ENCODE results near the gene TMEM129.
A peak's percentile ranks its signal among the peaks of the same experiment; 100 is the strongest.

The TMEM129 gene

GRCh38 chr4:1721003-1721665 is at the start of gene TMEM129, which contains the start of gene TACC3:
Gene TMEM129, minus strand, starts transcription at chr4:1721323. Its CDS starts 486 bp downstream, at chr4:1720837.
Gene TACC3, plus strand, starts transcription at chr4:1721521. Its CDS starts 1,901 bp downstream, at chr4:1723422.
- peak; percentile 98 for DNase-seq

- no peak for DNase-seq
Observed at GRCh38 chr4:1770791-1771231, 49.7 kb upstream of the TMEM129 start.

- DNase-seq, result no peak
Observed at GRCh38 chr4:1770245-1770644, 49.1 kb upstream of the TMEM129 start.

DNA sequence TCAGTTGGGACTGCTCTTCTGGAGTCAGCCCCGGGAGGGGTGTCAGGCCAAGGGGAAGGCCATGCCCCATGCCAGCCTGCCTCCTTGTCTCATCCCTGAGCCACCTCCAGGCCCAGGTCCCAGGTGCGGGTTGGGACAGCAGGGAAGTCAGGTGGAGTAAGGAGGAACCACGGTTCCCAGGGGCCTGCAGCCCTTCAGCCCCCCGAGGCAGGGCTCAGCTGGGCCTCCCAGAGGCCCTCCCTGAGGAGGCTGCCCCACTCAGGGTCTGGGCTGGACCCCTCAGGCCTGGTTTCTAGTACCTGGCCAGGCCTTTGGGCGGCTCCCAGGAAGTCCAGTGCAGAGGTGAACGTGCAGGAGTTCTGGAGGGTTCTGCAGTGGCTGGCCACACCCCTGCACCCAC is 48.6 kb upstream of the TMEM129 start:
- no peak for DNase-seq

DNA sequence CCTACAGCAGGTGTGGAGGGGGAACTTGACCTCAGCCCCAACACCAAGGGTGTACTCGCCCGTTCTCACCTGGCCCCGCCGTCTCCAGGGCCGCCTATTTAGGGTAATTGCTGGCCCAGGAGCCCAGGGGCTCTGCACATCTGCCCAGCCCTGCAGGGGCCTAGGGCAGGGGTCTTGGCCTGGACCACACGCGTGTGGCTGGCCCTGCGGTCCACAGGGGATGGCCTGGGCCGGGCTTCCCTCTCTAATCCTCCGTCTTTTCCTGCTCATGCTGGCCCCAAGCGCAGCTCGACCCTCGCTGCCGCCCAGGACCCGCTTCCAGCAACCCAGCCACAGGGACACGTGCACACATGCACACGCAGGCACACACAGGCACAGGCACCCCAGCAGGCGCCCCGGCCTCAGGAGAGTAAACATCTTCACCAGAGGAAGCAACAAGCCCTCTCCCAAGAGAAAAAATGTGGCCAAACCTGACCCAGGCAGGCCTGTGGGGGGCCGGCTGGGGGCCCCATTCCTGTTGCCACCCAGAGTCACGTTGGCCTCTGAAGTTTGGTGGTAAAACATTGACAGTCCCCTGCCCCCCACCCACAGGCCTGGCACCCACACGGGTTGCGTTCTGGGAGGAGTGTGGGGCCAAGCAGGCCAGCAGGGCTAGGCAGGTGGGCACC is 47.4 kb upstream of the TMEM129 start:
- no peak for DNase-seq

DNA sequence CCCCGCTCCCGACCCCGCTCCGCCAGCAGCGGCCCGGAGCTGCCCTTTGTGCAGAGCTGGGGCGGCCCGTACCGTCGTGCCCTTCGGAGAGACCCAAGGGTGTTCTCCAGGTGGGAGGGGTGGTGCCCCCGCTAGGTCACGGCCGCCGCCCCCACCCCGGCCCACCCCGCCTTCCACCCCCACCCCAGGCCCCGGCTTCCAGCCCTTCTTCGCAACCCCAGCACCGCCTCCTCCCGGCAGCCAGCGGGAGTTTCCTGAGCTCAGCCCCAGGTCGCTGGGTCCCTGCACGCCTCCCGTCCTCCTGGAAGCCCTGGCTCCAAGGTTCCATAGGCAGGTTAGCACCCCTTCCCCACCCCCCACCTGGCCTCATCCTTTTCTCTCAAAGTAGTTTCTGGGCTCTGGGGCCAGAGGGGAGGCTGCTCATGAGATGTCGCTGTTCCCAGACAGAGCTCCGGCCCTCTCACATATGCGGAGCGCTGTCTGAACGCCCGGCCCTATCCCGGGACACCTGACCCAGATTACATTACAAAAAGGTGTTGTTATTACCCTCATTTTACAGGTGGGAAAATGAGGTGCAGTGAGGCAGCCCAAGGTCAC is 46.7 kb upstream of the TMEM129 start:
- peak; percentile 75 for DNase-seq

- peak; percentile 51 for DNase-seq
Observed at GRCh38 chr4:1767061-1767769, 46.1 kb upstream of the TMEM129 start.

GRCh38 chr4:1766106-1767060 is 45.3 kb upstream of the TMEM129 start:
- no peak for DNase-seq

- DNase-seq, result no peak
Observed at GRCh38 chr4:1765409-1766072, 44.4 kb upstream of the TMEM129 start.

GRCh38 chr4:1764670-1765069 is 43.5 kb upstream of the TMEM129 start:
- DNase-seq, result no peak

- peak; percentile 86 for DNase-seq
Observed at GRCh38 chr4:1763550-1764080, 42.5 kb upstream of the TMEM129 start.

DNA sequence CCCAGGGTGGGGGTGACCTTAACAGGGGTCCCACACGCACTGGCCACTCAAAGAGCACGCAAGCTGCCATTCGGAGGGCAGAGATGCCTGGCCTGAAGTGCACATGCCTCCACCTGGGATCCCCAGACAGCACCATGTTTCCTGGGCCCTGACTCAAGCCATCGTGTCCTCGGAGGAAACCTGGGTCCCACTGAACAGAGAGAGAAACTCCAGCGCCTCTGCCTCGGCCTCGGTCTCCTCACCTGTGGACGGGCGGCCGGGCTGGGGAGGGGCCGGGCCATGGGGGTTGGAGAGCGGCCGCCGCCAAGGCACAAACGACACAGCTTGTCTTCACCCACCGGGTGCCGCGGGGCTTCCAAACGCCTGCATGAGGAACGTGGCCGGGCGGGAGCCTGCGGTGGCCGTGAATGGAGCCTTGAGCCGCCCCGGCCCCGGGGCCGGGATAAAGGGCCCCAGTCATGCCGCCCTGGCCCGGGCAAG is 42.0 kb upstream of the TMEM129 start:
- no peak for DNase-seq

GRCh38 chr4:1762264-1763010 is 41.3 kb upstream of the TMEM129 start:
- no peak for DNase-seq

GRCh38 chr4:1761130-1761689 is 40.1 kb upstream of the TMEM129 start:
- no peak for DNase-seq

GRCh38 chr4:1760521-1761071 is 39.5 kb upstream of the TMEM129 start:
- DNase-seq, result no peak

GRCh38 chr4:1759818-1760223 is 38.7 kb upstream of the TMEM129 start:
- DNase-seq, result no peak

DNA sequence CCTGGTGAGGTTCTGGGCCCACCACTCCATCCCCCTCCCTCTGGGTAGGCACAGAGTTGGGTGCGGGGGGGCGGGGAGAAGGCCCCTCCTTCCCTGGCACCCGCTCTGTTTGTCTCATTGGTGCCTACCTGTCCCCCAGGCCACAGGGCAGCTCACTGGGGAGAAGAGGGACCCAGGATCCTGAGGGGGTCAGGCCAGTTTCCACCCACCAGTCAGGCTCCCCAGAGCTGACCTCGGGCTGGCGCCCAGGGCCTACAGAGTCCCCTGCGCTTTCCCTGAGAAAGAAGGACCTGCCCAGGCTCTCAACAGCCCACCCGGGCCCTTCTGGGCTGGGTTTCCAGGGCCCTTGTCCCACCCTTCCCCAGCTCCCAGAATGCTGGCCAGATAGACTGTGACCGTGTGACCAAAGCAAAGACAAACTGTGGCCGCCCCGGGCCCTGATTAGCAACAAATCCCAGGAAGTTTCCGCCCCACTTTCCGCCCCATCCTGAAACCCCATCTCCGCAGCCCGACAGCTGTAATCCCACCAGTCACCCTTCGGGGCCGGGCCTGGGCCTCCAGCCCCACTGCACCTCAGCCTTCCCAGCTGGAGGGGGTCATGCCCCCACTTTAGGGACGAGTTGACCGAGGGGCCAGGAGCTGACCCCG is 38.2 kb upstream of the TMEM129 start:
- no peak for DNase-seq

DNA sequence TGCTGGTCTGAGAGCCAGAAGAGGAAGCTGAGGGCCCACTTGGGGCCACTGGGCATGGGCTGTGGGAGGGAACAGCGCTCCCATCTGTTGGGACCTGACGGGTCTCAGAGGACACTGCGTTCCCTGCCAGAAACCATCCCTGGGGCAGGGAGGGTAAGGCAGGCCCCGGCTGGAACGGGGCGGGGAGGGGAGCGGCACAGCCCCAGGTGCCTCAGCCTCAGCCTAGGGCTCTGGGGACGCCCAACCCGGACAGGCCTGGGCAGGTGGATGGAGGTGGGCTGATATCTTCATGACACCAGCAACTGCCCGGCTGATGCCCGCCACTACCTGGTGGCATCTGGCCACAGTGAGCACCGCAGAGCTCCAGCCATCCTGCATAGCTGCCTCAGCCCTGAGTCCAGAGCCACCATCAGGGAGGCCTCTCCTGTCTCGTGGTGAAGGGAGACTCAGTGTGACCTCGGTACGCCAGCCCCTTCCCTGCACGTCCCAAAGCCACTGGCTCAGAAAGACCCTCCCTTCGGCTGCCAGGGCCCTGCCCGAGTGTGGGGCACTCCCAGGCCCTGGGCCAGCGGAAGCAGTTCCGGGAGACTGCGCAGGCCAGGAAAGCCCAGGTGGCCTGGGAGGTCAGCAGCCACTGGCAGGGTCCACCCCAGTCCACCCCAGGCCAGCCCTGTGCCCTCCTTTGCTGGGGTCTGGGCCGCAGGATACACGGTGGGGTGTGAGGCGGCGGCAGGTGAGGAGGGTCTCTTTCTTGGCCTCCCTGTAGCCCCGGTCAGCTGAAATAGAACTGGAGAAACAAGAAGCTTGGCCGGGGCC is 37.4 kb upstream of the TMEM129 start:
- DNase-seq, result no peak
